Ovary (tissue), 9 donors: ENCODE measurements around the gene TNFRSF18. TPM values are rescaled to one million over a fixed set of nuclear protein-coding genes. Genes with fewer than 3 reads are reported as not detected.

Experiments used
- DNase-seq, 5 donors: peaks; one replicate each; pipeline ENCODE4 v3.0.0-alpha.2; 2019 to 2020
- H3K27ac ChIP-seq, 2 donors: fragments of 200-600 bp; one replicate each; pipeline versions ENCODE4 v1.5.1 to v1.8.0; 2019 to 2022
- H3K27me3 ChIP-seq: fragments of 200-600 bp; one replicate; pipeline ENCODE4 v1.8.0; 2022
- H3K36me3 ChIP-seq: fragments of 200-600 bp; sonication (generic); one replicate; pipeline ENCODE4 v1.5.1; 2019
- H3K4me1 ChIP-seq: one replicate; pipeline ENCODE4 v1.8.1; 2013; ENCODE audit warnings: mild to moderate bottlenecking, moderate library complexity; ENCODE audit not compliant: insufficient read depth
- H3K4me3 ChIP-seq: fragments of 200-600 bp; sonication (generic); one replicate; pipeline ENCODE4 v1.5.1; 2017
- H3K9me3 ChIP-seq, 2 donors: fragments of 200-600 bp in 1 of 2; sonication (generic) in 1 of 2; one replicate each; pipeline versions ENCODE4 v1.5.1 to v1.8.1; 2013 to 2019; ENCODE audit warnings: mild to moderate bottlenecking in 1 of 2, moderate library complexity in 1 of 2
- CTCF ChIP-seq, 3 donors: fragments of 450-650 bp in 2 of 3; fragments of 200-600 bp in 1 of 3; IDR thresholded peaks; one replicate each; pipeline versions ENCODE4 v1.5.1 to v1.8.0; 2016 to 2022; ENCODE audit warnings: antibody characterized with exemption in 3 of 3, mild to moderate bottlenecking in 1 of 3
- EP300 ChIP-seq: sonication (generic); formaldehyde crosslinking; IDR thresholded peaks from one replicate; pipeline ENCODE4 v1.6.1; 2017; ENCODE audit warnings: antibody characterized with exemption
- POLR2A ChIP-seq: fragments of 450-650 bp; IDR thresholded peaks from one replicate; pipeline ENCODE4 v1.6.1; 2017; ENCODE audit warnings: antibody characterized with exemption, mild to moderate bottlenecking, moderate library complexity
- WGBS, 3 donors: extraction: QIAGEN DNeasy Blood & Tissue Kit in 1 of 3; methylation state at CpG; one replicate each; pipeline versions ENCODE4 v1.1.5 to v1.1.7; 2013 to 2017; 5-methylcytosine and 5-hydroxymethylcytosine counted together
- intact Hi-C, 4 donors: fragments of 100-400 bp; cut with DNase I; formaldehyde crosslinking; loops; one replicate each; pipeline versions ENCODE4 v1.11.0 to v1.15.1; 2022 to 2023
- polyA plus RNA-seq, 2 donors: library from polyadenylated mRNA; stranded (reverse); fragments of 200-250 nt in 1 of 2; fragments of 350-450 nt in 1 of 2; fragmentation: Illumina TruSeq in 1 of 2; extraction: RNeasy Lipid Tissue Mini Kit (QIAGEN cat#74804) in 1 of 2; gene quantifications; one replicate each; pipeline ENCODE4 v1.2.3, GENCODE V29; 2013 to 2014
- total RNA-seq, 7 donors: library from RNA; depleted of rRNA in 2 of 7; stranded (reverse); fragments of >200 nt in 2 of 7; fragmentation: NEBNext Ultra II Directional in 3 of 7; extraction: Animal tissue kit (Norgen Biotek cat#: 25700) in 3 of 7; gene quantifications; one replicate each; pipeline versions ENCODE4 v1.1.0 to v1.2.4, GENCODE V29; 2016 to 2023
- donor health status: DM: no; HTN: no; CAD: no; lungs with moderate emphysema.
- donor health status: DM: no; HTN: no; CAD: no.
- donor health status: Bipolar disorder and iron deficiency.
- donor health status: DM: yes; HTN: yes; CAD: no.
- donor health status: DM: no; HTN: no; CAD: no.
- donor health status: DM: yes; HTN: yes; CAD: no.

The TNFRSF18 gene
- total and polyA plus RNA-seq, 9 donors = 0.10 to 1.4 (median 0.32) TPM; not detected in 5

DNA sequence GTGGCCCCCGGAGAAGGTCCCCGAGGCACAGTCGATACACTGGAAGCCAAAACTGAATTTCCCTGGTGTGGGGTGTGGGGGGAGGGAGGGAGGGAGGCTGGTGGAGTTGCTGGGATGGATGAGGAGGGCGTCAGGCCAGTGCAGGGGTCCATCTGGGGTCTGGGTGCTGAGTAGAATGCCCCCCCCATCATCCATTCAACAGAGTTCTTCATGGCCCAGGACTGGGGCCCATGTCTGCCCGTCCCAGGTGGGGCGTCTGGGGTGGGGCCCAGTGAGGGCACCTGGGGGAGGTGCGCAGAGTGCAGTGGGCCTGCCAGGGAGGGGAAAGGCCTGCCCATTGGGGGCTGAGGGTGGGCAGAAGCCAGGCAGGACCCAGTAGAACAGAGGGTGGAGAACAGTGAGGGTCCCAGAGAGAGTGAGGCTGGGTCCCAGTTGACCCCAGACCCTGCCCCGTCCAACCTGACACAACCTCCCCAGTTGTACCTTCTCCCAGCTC is 1.9 kb downstream of the TNFRSF18 start:
- no peak for DNase-seq
- peaks cover 4% of the 10 kb centered on the region for H3K27me3 ChIP-seq
- H3K27ac ChIP-seq = no peak overlapping the region
- H3K4me3 ChIP-seq = no peak overlapping the region
- H3K36me3 ChIP-seq = no peaks in the 10 kb centered on the region
- 75 to 86% (median 80%) methylated on average over 8 of the region's 8 CpGs for WGBS, 3 donors
- intact Hi-C loops = no loop called here
- no peak for TF ChIP-seq EP300
- no peak for TF ChIP-seq CTCF (IDR thresholded peaks at IDR 0.05)
- no peak for TF ChIP-seq POLR2A
- no peaks in the 10 kb centered on the region for H3K4me1 ChIP-seq
- no peaks in the 10 kb centered on the region for H3K9me3 ChIP-seq

DNA sequence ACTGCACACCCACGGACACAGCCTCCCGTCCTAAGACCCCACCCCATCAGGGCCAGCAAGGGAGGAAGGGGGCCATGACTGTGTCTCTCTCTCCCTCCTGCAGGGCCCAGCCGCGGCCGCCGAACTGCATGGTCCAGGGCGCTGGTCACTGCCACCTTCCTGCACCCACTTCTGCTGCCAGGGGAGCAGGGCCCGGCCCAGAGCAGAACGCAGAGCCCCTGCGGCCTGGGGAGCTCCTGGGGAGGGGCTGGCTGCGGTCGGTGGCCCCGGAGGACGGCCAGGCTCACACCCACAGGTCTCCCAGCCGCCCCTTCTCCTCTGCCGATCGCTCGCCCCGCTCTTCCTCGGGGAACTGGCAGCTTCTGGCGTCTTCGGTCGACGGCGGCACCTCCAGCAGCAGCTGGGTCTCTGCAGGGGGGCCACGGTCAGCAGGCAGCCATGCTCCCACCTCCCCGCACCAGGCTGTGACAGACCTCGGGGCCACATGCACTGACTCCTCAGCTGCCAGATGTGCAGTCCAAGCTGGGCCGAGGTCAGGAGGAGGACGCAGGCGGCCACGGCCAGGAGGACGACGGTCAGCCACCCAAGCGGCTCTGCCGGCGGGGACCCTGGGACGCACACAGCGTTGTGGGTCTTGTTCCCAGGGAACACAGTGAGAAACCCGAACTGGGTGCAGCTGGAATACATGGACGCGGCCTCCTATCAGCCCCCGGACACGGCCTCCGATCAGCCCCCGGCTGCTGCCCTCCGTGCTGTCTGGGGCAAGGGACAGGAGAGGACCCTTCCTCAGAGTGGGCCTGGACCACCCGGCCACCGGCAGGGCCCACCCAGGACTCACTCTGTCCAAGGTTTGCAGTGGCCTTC is 2.6 kb downstream of the TNFRSF18 start:
- H3K27me3 ChIP-seq = peaks cover 4% of the 10 kb centered on the region
- no peaks in the 10 kb centered on the region for H3K4me1 ChIP-seq
- WGBS, 3 donors = 57 to 78% (median 68%) methylated on average over 27 to 49 of the region's 49 CpGs
- TF ChIP-seq CTCF (IDR thresholded peaks at IDR 0.05) = no peak
- TF ChIP-seq POLR2A = no peak
- TF ChIP-seq EP300 = no peak
- H3K9me3 ChIP-seq = no peaks in the 10 kb centered on the region
- no peak overlapping the region for H3K4me3 ChIP-seq
- peak in 2 of 5 donors; percentile 14 to 29 for DNase-seq
- H3K27ac ChIP-seq = no peak overlapping the region
- intact Hi-C loops = no loop called here
- no peaks in the 10 kb centered on the region for H3K36me3 ChIP-seq

GRCh38 chr1:1202831-1203560 is 3.4 kb downstream of the TNFRSF18 start:
- Histone ChIP-seq H3K36me3 (no peaks in the 10 kb centered on the region), H3K4me1 (no peaks in the 10 kb centered on the region), H3K4me3 (no peak overlapping the region), H3K27ac (no peak overlapping the region), H3K9me3 (no peaks in the 10 kb centered on the region), H3K27me3 (peaks cover 4% of the 10 kb centered on the region)
- TF ChIP-seq POLR2A (no peak), EP300 (no peak), CTCF (IDR thresholded peaks at IDR 0.05) (no peak)
- 43 to 78% (median 51%) methylated on average over 17 to 27 of the region's 27 CpGs for WGBS, 3 donors
- peak in 2 of 5 donors; percentile 12 to 29 for DNase-seq
- intact Hi-C loops = no loop called here

DNA sequence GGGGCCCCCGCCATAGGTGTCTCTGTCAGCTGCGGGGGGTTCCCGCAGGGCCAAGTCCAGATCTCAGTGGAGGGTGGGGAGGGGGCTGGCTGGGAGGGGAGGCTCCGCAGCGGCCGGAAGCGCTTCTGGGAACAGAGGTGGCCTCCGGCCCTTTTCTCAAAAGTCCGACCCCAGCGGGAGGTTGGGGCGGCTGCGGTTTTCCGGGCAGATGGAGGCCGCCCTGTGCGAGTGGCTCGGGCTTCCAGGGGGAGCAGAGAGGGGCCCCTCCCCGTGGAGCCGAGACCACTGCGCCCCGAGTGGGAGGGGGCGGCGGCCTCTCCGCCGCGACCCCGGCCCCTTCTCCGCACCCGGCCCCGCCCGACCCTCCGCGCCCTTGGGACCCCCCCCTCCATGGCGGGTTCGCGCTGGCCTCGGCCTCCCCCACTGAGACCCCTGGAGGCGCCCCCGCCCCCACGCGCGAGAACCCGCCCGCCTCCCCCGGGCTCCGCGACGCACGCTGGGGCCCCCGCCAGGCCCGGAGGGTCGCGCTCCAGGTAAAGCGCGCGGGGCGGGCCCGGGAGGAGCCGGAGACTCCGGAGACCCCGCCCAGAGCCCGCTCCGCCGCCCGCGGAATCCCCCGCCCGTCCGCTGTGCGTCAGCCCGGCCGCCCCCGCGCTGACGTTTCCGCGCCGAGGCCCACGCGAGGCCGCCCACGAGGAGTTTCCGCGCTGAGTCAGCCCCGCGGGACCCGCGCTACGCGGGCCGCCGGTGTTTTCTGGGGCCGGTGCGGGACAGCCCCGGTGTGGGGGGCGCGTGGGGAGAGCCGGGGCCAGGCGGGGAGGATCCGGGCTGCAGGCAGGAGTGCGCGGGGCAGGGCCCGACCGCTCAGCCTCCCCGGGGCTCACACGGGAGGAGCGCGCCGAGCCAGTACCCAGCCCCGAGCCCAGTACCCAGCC is 5.2 kb downstream of the TNFRSF18 start:
- Histone ChIP-seq H3K36me3 (no peaks in the 10 kb centered on the region), H3K9me3 (no peaks in the 10 kb centered on the region), H3K27me3 (no peaks in the 10 kb centered on the region), H3K27ac (no peak overlapping the region), H3K4me1 (no peaks in the 10 kb centered on the region), H3K4me3 (peak overlapping the region; percentile 40)
- DNase-seq = peak; percentile 39 to 78 (median 63)
- intact Hi-C loops = no loop called here
- 1 to 5% (median 2%) methylated on average over 24 to 109 of the region's 109 CpGs for WGBS, 3 donors
- TF ChIP-seq POLR2A (no peak), EP300 (no peak), CTCF (IDR thresholded peaks at IDR 0.05) (no peak)
